ENCODE results near the gene CAPZA1. TPM values are rescaled to one million over a fixed set of nuclear protein-coding genes. Genes with fewer than 3 reads are reported as not detected.

Gene CAPZA1
- total and polyA plus RNA-seq, 2 of the 8 experiments (the other 6 are each of a cell fraction or from before 2014, with no cell fraction given): 48.9 to 107 TPM

- Histone ChIP-seq H4K8ac (ENCODE audit: extremely low read depth, insufficient read depth, low read length) (peak within 1 kb of the TSS; percentile 69; the same call in 1 of the 2 replicates), H3K27ac (ENCODE audit: low read depth, low read length) (no peak within 1 kb of the TSS), H4K20me1 (replicated peaks in 1 of 2; ENCODE audit: control insufficient read depth in 1 of 2, insufficient read depth in 2 of 2, low read length in 2 of 2) (peaks cover 0 to 7% of the 10 kb centered on the region in 2 experiments), H3K4me3 (ENCODE audit: extremely low read depth in 1 of 4, insufficient read depth in 2 of 4, low read depth in 3 of 4, low read length in 4 of 4) (peak within 1 kb of the TSS; percentile 60 to 81 (median 73)), H4K91ac (replicated peaks; ENCODE audit: insufficient read length, low read length) (no peak within 1 kb of the TSS), H3K4me1 (replicated peaks in 1 of 4; ENCODE audit: control insufficient read depth in 3 of 4, insufficient read depth in 4 of 4, low read length in 3 of 4) (peaks cover 0 to 20% (median 13%) of the 10 kb centered on the region in 4 experiments; a peak in 6 of 7 replicates), H3K36me3 (ENCODE audit: control insufficient read depth in 2 of 4, insufficient read depth in 4 of 4, low read length in 3 of 4) (peaks cover 0 to 2% (median 0%) of the 10 kb centered on the region in 4 experiments; a peak in 2 of 8 replicates), H3K23ac (ENCODE audit: insufficient read length) (no peak within 1 kb of the TSS), H2AFZ (ENCODE audit: low read length) (peak within 1 kb of the TSS; percentile 17; the same call in 1 of the 2 replicates), H2BK12ac (ENCODE audit: low read depth, low read length) (no peak within 1 kb of the TSS), H3K4ac (replicated peaks; ENCODE audit: insufficient read length, low read depth, low read length) (no peak within 1 kb of the TSS), H3K23me2 (ENCODE audit: low read depth, low read length) (peaks cover 14% of the 10 kb centered on the region), H2BK20ac (ENCODE audit: low read length) (0 out of 2 replicates have a peak within 1 kb of the TSS, but pooled peaks have one; percentile 36), H3K79me2 (ENCODE audit: control insufficient read depth in 1 of 2, insufficient read depth in 2 of 2, low read length in 2 of 2) (no peaks in the 10 kb centered on the region), H2BK15ac (ENCODE audit: low read length) (no peak within 1 kb of the TSS), H2AK5ac (ENCODE audit: low read depth, low read length) (no peak within 1 kb of the TSS), H3K4me2 (ENCODE audit: insufficient read depth in 1 of 2, low read depth in 2 of 2, low read length in 2 of 2) (peak within 1 kb of the TSS; percentile 75 to 95), H3K56ac (replicated peaks; ENCODE audit: insufficient read length, low read depth, low read length) (no peak within 1 kb of the TSS), H3K27me3 (replicated peaks in 1 of 4; ENCODE audit: control insufficient read depth in 3 of 4, extremely low read depth in 1 of 4, insufficient read depth in 3 of 4, low read length in 3 of 4) (peaks cover 0 to 29% (median 16%) of the 10 kb centered on the region in 4 experiments; a peak in 5 of 7 replicates), H3K9me3 (ENCODE audit: insufficient read depth in 2 of 2, low read depth in 1 of 2, low read length in 1 of 2) (no peaks in the 10 kb centered on the region), H3K9ac (replicated peaks in 1 of 4; ENCODE audit: extremely low read depth in 1 of 4, low read depth in 3 of 4, low read length in 3 of 4) (peak within 1 kb of the TSS in 3 of 4 experiments; percentile 14 to 73 (median 20); a peak in 3 of 7 replicates), H2BK5ac (ENCODE audit: low read depth, low read length) (no peak within 1 kb of the TSS; the same call in 1 of the 2 replicates), H3K14ac (ENCODE audit: insufficient read length) (no peak within 1 kb of the TSS), H3K79me1 (ENCODE audit: low read depth, low read length) (no peaks in the 10 kb centered on the region), H4K5ac (ENCODE audit: insufficient read length, low read depth, low read length) (no peak within 1 kb of the TSS), H2BK120ac (replicated peaks; ENCODE audit: low read depth, low read length) (no peak within 1 kb of the TSS), H3K18ac (ENCODE audit: extremely low read depth, low read length) (peak within 1 kb of the TSS; percentile 56; the same call in 1 of the 2 replicates)
- WGBS, 2 experiments (ENCODE audit: extremely low coverage in 1 of 2, insufficient coverage in 1 of 2, insufficient read length in 1 of 2, insufficient replicate concordance in 2 of 2, low coverage in 1 of 2, low lambda C conversion rate in 2 of 2, missing lambda C conversion rate in 1 of 2): 4% methylated on average over 26 of the region's 51 CpGs; no CpG with 5 or more reads in 1 of the 2 experiments
- ChIA-PET CTCF (ENCODE audit: partially characterized antibody) (interaction anchor here (0.5 to 14.2 kb wide), 60 partner anchors 7 to 1567 kb away, joined by 3 to 547 read pairs (median 5); partner anchors contain the start of gene LRIG2), POLR2A (ENCODE audit: partially characterized antibody) (interaction anchor here (0.9 to 4.3 kb wide), 14 partner anchors 8 to 241 kb away, joined by 3 to 32 read pairs (median 5); partner anchors contain the start of genes MOV10 and SLC16A1)
- FAIRE-seq (no peak), DNase-seq (ENCODE audit: low read depth in 1 of 2, low spot score in 2 of 2) (peak; percentile 85 to 100)
- TF ChIP-seq NRF1 (IDR thresholded peaks at IDR 0.05; ENCODE audit: low read depth, low read length) (no peak), CTCF (IDR thresholded peaks at IDR 0.05; ENCODE audit: control extremely low read depth in 1 of 3, insufficient read depth in 1 of 3, low read depth in 1 of 3, low read length in 3 of 3) (no peak), EZH2 (IDR thresholded peaks at IDR 0.05; ENCODE audit: low read depth, low read length, severe bottlenecking) (no peak), RXRA (IDR thresholded peaks at IDR 0.05; ENCODE audit: insufficient read depth, low read depth, low read length) (no peak), FOSL1 (IDR thresholded peaks at IDR 0.05; ENCODE audit: insufficient read depth, low read depth, low read length) (no peak), ZNF274 (IDR thresholded peaks at IDR 0.05; ENCODE audit: borderline replicate concordance, extremely low read depth, low read length) (no peak), E2F6 (IDR thresholded peaks at IDR 0.05) (no peak)
These were observed 95.8 kb downstream of the CAPZA1 start, which contains the start of gene PPM1J for GRCh38 chr1:112715264-112716053. Gene PPM1J (minus strand): TSS chr1:112715332. CDS start chr1:112715301, 31 bp downstream.
